CD4-positive, alpha-beta T cell (primary cell): ENCODE data around the gene CPNE8. TPM values are rescaled to one million over a fixed set of nuclear protein-coding genes. Genes with fewer than 3 reads are reported as not detected.

Experiments
- ATAC-seq: fragments of 200-7000 bp; cut with Tn5 transposase; one replicate; pipeline ENCODE4 v1.10.0; 2022; ENCODE audit warnings: mild to moderate bottlenecking; ENCODE audit not compliant: poor library complexity
- CTCF ChIA-PET: fragments of 350-600 bp; sonication (Branson Sonifier 250); formaldehyde crosslinking; loops from one replicate; lab custom pipeline; 2021; ENCODE audit warnings: antibody characterized with exemption, inconsistent platforms; lab: Charles Lee
- POLR2A ChIA-PET: fragments of 350-600 bp; sonication (Branson Sonifier 250); formaldehyde crosslinking; loops from one replicate; lab custom pipeline; 2021; ENCODE audit warnings: antibody characterized with exemption, inconsistent platforms; lab: Charles Lee
- DNase-seq, 14 experiments: peaks; one replicate each; pipeline ENCODE4 v3.0.0-alpha.2; 2013 to 2020; ENCODE audit warnings: mixed read lengths in 2 of 14
- H3K27ac ChIP-seq, 2 donors: one replicate each; pipeline versions ENCODE4 v1.5.1 to v1.7.0; 2013; ENCODE audit warnings: low read length in 2 of 2, low read depth in 1 of 2, mild to moderate bottlenecking in 1 of 2
- H3K27me3 ChIP-seq, 2 experiments: 1 replicate in 1 of 2; 2 replicates in 1 of 2; pipeline versions ENCODE4 v1.6.1 to v1.7.0; 2013; ENCODE audit warnings: low read length in 2 of 2, control low read depth in 1 of 2, mild to moderate bottlenecking in 1 of 2, moderate library complexity in 1 of 2; ENCODE audit not compliant: insufficient read depth in 2 of 2, control insufficient read depth in 1 of 2
- H3K36me3 ChIP-seq: one replicate; pipeline ENCODE4 v1.6.1; 2013; ENCODE audit warnings: low read length, control low read depth; ENCODE audit not compliant: insufficient read depth
- H3K4me1 ChIP-seq: one replicate; pipeline ENCODE4 v1.6.1; 2013; ENCODE audit warnings: low read length, control low read depth; ENCODE audit not compliant: insufficient read depth
- H3K4me3 ChIP-seq: one replicate; pipeline ENCODE4 v1.5.1; 2013; ENCODE audit warnings: mild to moderate bottlenecking, low read length, moderate library complexity
- H3K9me3 ChIP-seq, 2 experiments: 1 replicate in 1 of 2; 2 replicates in 1 of 2; pipeline versions ENCODE4 v1.6.1 to v1.7.0; 2013; ENCODE audit warnings: low read length in 2 of 2, mild to moderate bottlenecking in 2 of 2, control low read depth in 1 of 2, moderate library complexity in 1 of 2; ENCODE audit not compliant: control insufficient read depth in 1 of 2, insufficient read depth in 1 of 2
- H3K27ac Mint-ChIP-seq: one replicate; pipeline ENCODE4 v1.8.0; 2020; ENCODE audit warnings: mixed read lengths
- H3K27me3 Mint-ChIP-seq: one replicate; pipeline ENCODE4 v1.8.0; 2021; ENCODE audit warnings: mixed read lengths
- H3K36me3 Mint-ChIP-seq: one replicate; pipeline ENCODE4 v1.8.0; 2021; ENCODE audit warnings: low read depth, mixed read lengths
- H3K4me1 Mint-ChIP-seq: one replicate; pipeline ENCODE4 v1.8.0; 2021; ENCODE audit warnings: low read depth, mixed read lengths
- H3K4me3 Mint-ChIP-seq: one replicate; pipeline ENCODE4 v1.8.0; 2020; ENCODE audit warnings: mild to moderate bottlenecking, mixed read lengths
- H3K9me3 Mint-ChIP-seq: one replicate; pipeline ENCODE4 v1.8.0; 2020; ENCODE audit warnings: mixed read lengths
- CTCF ChIP-seq: fragments of 200-600 bp; IDR thresholded peaks from one replicate; pipeline ENCODE4 v1.8.0; 2022; ENCODE audit warnings: antibody characterized with exemption, mild to moderate bottlenecking
- intact Hi-C, 2 experiments: fragments of 100-400 bp; cut with DNase I in 1 of 2; cut with micrococcal nuclease in 1 of 2; formaldehyde crosslinking; loops; one replicate each; pipeline versions ENCODE4 v1.15.1 to v1.9.0; 2023 to 2025; cut with DNase I, micrococcal nuclease
- total RNA-seq, 174 experiments: library from RNA in 2 of 174; stranded (reverse) in 2 of 174; gene quantifications; one replicate each; pipeline ENCODE4 v1.2.3 and lab custom pipeline; 2021 to 2026

The CPNE8 gene
- total RNA-seq, 2 experiments from 2014 or later: 2.7 to 3.6 TPM

- no peak overlapping the region for H3K4me3 Mint-ChIP-seq
- TF ChIP-seq CTCF: no peak
- no peaks in the 10 kb centered on the region for H3K4me1 Mint-ChIP-seq
- intact Hi-C loops: loop anchor here in 1 of 2 experiments (5.0 kb wide), 1 partner anchor 53 kb away; no protein-coding TSS in a partner anchor
- H3K27ac Mint-ChIP-seq: no peak overlapping the region
- no peak overlapping the region for H3K27ac ChIP-seq
- DNase-seq: no peak
- CTCF ChIA-PET: no interaction called here
- H3K27me3 ChIP-seq: no peaks in the 10 kb centered on the region
- no peaks in the 10 kb centered on the region for H3K9me3 ChIP-seq
- H3K4me1 ChIP-seq: no peaks in the 10 kb centered on the region
- no peak for ATAC-seq
- POLR2A ChIA-PET: no interaction called here
- no peaks in the 10 kb centered on the region for H3K36me3 Mint-ChIP-seq
- no peak overlapping the region for H3K4me3 ChIP-seq
- no peaks in the 10 kb centered on the region for H3K36me3 ChIP-seq
- no peaks in the 10 kb centered on the region for H3K9me3 Mint-ChIP-seq
- H3K27me3 Mint-ChIP-seq: no peaks in the 10 kb centered on the region
Measured at GRCh38 chr12:38884666-38885065, 20.7 kb downstream of the CPNE8 start.

GRCh38 chr12:38883629-38884134, 21.7 kb downstream of the CPNE8 start:
- Mint-ChIP-seq H3K4me1 (no peaks in the 10 kb centered on the region), H3K9me3 (no peaks in the 10 kb centered on the region), H3K36me3 (no peaks in the 10 kb centered on the region), H3K27ac (no peak overlapping the region), H3K27me3 (no peaks in the 10 kb centered on the region), H3K4me3 (no peak overlapping the region)
- Histone ChIP-seq H3K36me3 (no peaks in the 10 kb centered on the region), H3K4me1 (no peaks in the 10 kb centered on the region), H3K9me3 (no peaks in the 10 kb centered on the region), H3K27ac (no peak overlapping the region), H3K4me3 (no peak overlapping the region), H3K27me3 (no peaks in the 10 kb centered on the region)
- TF ChIP-seq CTCF: no peak
- intact Hi-C loops: no loop called here
- no peak for ATAC-seq
- no peak for DNase-seq
- POLR2A ChIA-PET: no interaction called here
- CTCF ChIA-PET: no interaction called here

- ChIA-PET POLR2A (no interaction called here), CTCF (interaction anchor here (0.7 kb wide), 1 partner anchor 109 kb away, joined by 3 read pairs; no protein-coding TSS in a partner anchor)
- no peaks in the 10 kb centered on the region for H3K27me3 Mint-ChIP-seq
- no peaks in the 10 kb centered on the region for H3K36me3 ChIP-seq
- no peak overlapping the region for H3K27ac ChIP-seq
- ATAC-seq (no peak), DNase-seq (no peak)
- intact Hi-C loops: no loop called here
- H3K36me3 Mint-ChIP-seq: no peaks in the 10 kb centered on the region
- TF ChIP-seq CTCF: no peak
- no peaks in the 10 kb centered on the region for H3K9me3 Mint-ChIP-seq
- H3K4me1 Mint-ChIP-seq: no peaks in the 10 kb centered on the region
- H3K4me1 ChIP-seq: no peaks in the 10 kb centered on the region
- no peaks in the 10 kb centered on the region for H3K9me3 ChIP-seq
- no peak overlapping the region for H3K4me3 Mint-ChIP-seq
- H3K4me3 ChIP-seq: no peak overlapping the region
- H3K27me3 ChIP-seq: no peaks in the 10 kb centered on the region
- no peak overlapping the region for H3K27ac Mint-ChIP-seq
Measured at GRCh38 chr12:38880288-38880687, 25.1 kb downstream of the CPNE8 start.
